Endothelial cell (in vitro differentiated cells): Measurements from ENCODE around the gene FBXL17. TPM values are rescaled to one million over a fixed set of nuclear protein-coding genes. Genes with fewer than 3 reads are reported as not detected.

Source experiments
- DNase-seq: peaks from one replicate; pipeline ENCODE4 v3.0.0; 2021; ENCODE audit warnings: low spot score
- H3K27ac Mint-ChIP-seq: one replicate; pipeline ENCODE4 v1.8.0; 2021; ENCODE audit warnings: mixed read lengths, inconsistent platforms; ENCODE audit not compliant: unreplicated experiment
- H3K27me3 Mint-ChIP-seq: one replicate; pipeline ENCODE4 v1.8.0; 2021; ENCODE audit warnings: mild to moderate bottlenecking, moderate library complexity, mixed read lengths, inconsistent platforms; ENCODE audit not compliant: unreplicated experiment
- H3K36me3 Mint-ChIP-seq: one replicate; pipeline ENCODE4 v1.8.0; 2021; ENCODE audit warnings: mild to moderate bottlenecking, low read depth, mixed read lengths, inconsistent platforms; ENCODE audit not compliant: unreplicated experiment
- H3K4me1 Mint-ChIP-seq: one replicate; pipeline ENCODE4 v1.8.0; 2021; ENCODE audit warnings: mild to moderate bottlenecking, mixed read lengths, inconsistent platforms; ENCODE audit not compliant: unreplicated experiment
- H3K4me3 Mint-ChIP-seq: one replicate; pipeline ENCODE4 v1.8.0; 2021; ENCODE audit warnings: mild to moderate bottlenecking, mixed read lengths, inconsistent platforms; ENCODE audit not compliant: unreplicated experiment
- H3K9me3 Mint-ChIP-seq: one replicate; pipeline ENCODE4 v1.8.0; 2021; ENCODE audit warnings: mixed read lengths, inconsistent platforms; ENCODE audit not compliant: unreplicated experiment
- total RNA-seq: library from RNA; stranded (reverse); fragmentation: NEBNext Ultra II Directional; extraction: Animal tissue kit (Norgen Biotek cat#: 25700); gene quantifications from one replicate; pipeline ENCODE4 v1.2.1, GENCODE V29; 2021; ENCODE audit not compliant: unreplicated experiment
- TF ChIP-seq, protein P1 (sequence below): fragments of 200-600 bp; sonication (generic); IDR thresholded peaks from one replicate; pipeline ENCODE4 v1.5.0; 2021; ENCODE audit warnings: antibody characterized with exemption; ENCODE audit not compliant: unreplicated experiment

The FBXL17 gene
- total RNA-seq, 1 donor from 2014 or later: 14.9 TPM

GRCh38 chr5:108345541-108346171, 36.2 kb downstream of the FBXL17 start:
- Mint-ChIP-seq H3K4me1 (no peaks in the 10 kb centered on the region), H3K9me3 (no peaks in the 10 kb centered on the region), H3K27ac (no peak overlapping the region), H3K4me3 (no peak overlapping the region), H3K27me3 (peaks cover 2% of the 10 kb centered on the region), H3K36me3 (no peaks in the 10 kb centered on the region)
- DNase-seq: no peak
- TF ChIP-seq, protein P1, sequence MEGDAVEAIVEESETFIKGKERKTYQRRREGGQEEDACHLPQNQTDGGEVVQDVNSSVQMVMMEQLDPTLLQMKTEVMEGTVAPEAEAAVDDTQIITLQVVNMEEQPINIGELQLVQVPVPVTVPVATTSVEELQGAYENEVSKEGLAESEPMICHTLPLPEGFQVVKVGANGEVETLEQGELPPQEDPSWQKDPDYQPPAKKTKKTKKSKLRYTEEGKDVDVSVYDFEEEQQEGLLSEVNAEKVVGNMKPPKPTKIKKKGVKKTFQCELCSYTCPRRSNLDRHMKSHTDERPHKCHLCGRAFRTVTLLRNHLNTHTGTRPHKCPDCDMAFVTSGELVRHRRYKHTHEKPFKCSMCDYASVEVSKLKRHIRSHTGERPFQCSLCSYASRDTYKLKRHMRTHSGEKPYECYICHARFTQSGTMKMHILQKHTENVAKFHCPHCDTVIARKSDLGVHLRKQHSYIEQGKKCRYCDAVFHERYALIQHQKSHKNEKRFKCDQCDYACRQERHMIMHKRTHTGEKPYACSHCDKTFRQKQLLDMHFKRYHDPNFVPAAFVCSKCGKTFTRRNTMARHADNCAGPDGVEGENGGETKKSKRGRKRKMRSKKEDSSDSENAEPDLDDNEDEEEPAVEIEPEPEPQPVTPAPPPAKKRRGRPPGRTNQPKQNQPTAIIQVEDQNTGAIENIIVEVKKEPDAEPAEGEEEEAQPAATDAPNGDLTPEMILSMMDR: peak; percentile 34

GRCh38 chr5:108344103-108344822, 37.6 kb downstream of the FBXL17 start:
- Mint-ChIP-seq H3K9me3 (no peaks in the 10 kb centered on the region), H3K27ac (no peak overlapping the region), H3K27me3 (peaks cover 2% of the 10 kb centered on the region), H3K4me3 (no peak overlapping the region), H3K4me1 (no peaks in the 10 kb centered on the region), H3K36me3 (no peaks in the 10 kb centered on the region)
- DNase-seq: no peak
- TF ChIP-seq, protein P1: no peak

DNA sequence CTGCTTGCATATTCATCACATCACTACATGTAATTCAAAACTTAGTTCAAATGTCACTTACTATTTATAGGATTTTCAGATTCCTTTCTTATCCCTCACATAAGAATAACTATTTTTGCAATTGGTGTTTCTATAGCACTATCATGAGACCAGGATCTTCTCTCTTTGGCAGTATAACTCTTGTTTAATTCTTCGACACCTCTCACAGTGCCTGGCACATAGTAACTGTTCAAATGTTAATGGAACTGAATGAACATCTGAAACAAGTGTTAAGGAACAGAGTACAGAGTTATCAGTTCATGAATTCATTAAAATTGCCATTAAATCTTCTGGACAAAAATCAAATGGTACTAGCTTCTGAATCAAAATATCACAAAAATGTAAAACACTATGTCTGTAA, 40.0 kb downstream of the FBXL17 start:
- no peaks in the 10 kb centered on the region for H3K4me1 Mint-ChIP-seq
- no peak for DNase-seq
- H3K27ac Mint-ChIP-seq: no peak overlapping the region
- no peaks in the 10 kb centered on the region for H3K27me3 Mint-ChIP-seq
- TF ChIP-seq, protein P1: no peak
- no peaks in the 10 kb centered on the region for H3K9me3 Mint-ChIP-seq
- H3K36me3 Mint-ChIP-seq: no peaks in the 10 kb centered on the region
- H3K4me3 Mint-ChIP-seq: no peak overlapping the region

DNA sequence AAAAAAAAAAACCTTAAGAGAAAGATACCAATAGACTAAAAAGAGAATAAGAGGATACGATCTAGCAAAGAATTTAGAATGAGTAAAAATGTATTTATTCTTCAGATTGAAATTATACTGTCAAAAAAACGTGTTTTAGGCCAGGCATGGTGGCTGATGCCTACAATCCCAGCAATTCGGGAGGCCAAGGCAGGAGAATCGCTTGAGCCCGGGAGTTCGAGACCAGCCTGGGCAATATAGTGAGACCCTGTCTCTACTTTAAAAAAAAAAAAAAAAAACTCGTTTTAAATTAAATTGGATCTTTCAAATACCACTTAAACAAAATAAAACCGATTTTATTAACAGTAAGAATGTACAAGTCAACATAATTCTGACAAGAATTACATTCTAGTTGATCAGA, 41.8 kb downstream of the FBXL17 start:
- no peak overlapping the region for H3K27ac Mint-ChIP-seq
- H3K36me3 Mint-ChIP-seq: no peaks in the 10 kb centered on the region
- DNase-seq: no peak
- TF ChIP-seq, protein P1: no peak
- no peaks in the 10 kb centered on the region for H3K9me3 Mint-ChIP-seq
- H3K4me3 Mint-ChIP-seq: no peak overlapping the region
- no peaks in the 10 kb centered on the region for H3K4me1 Mint-ChIP-seq
- H3K27me3 Mint-ChIP-seq: no peaks in the 10 kb centered on the region

DNA sequence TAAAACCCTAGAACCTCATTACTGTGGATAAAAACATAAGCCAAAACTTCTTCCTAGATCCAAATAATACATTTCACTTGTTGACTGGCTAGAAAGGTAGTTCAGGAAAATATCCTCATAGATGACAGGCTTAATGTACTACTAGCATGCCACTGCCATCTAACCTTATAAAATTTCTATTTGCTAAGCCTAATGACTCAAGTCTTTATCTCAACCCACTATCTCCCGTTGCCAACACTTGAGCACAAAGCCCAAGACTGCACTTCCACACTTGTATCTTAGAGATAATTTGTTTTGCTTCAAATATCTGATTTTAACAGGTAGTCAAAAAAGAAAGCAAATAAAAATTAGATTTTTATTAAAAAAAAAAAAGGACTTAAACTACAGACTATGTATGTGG, 42.7 kb downstream of the FBXL17 start:
- Mint-ChIP-seq H3K27me3 (no peaks in the 10 kb centered on the region), H3K4me3 (no peak overlapping the region)

More for the DNA sequence above, 42.7 kb downstream of the FBXL17 start:
- no peak for DNase-seq
- Mint-ChIP-seq H3K9me3 (no peaks in the 10 kb centered on the region), H3K4me1 (no peaks in the 10 kb centered on the region), H3K36me3 (no peaks in the 10 kb centered on the region), H3K27ac (no peak overlapping the region)
- TF ChIP-seq, protein P1: no peak
